HUDEP-2 (cell line): ENCODE measurements around the gene UBE3D.
A peak's percentile ranks its signal among the peaks of the same experiment; 100 is the strongest.

Source experiments
- DNase-seq, 76 experiments: peaks; one replicate each; lab custom pipeline; 2025; ENCODE audit not compliant: unreplicated experiment in 76 of 76; lab: John Stamatoyannopoulos, UW

The UBE3D gene

GRCh38 chr6:83065511-83066192 is at the start of gene UBE3D:
UBE3D (minus strand) TSS chr6:83065841; CDS start chr6:83065718, 123 bp downstream.
- DNase-seq, result peak in 75 of 76 experiments; percentile 24 to 97 (median 88)

GRCh38 chr6:83114164-83114563 is 48.5 kb upstream of the UBE3D start:
- no peak for DNase-seq

GRCh38 chr6:83113258-83113657 is 47.6 kb upstream of the UBE3D start:
- DNase-seq, result no peak

GRCh38 chr6:83108378-83108777 is 42.7 kb upstream of the UBE3D start:
- DNase-seq, result no peak

- no peak for DNase-seq
Observed at GRCh38 chr6:83098589-83098988, 32.9 kb upstream of the UBE3D start.

- no peak for DNase-seq
Observed at GRCh38 chr6:83097675-83098074, 32.0 kb upstream of the UBE3D start.

GRCh38 chr6:83097204-83097603 is 31.6 kb upstream of the UBE3D start:
- DNase-seq, result no peak

- no peak for DNase-seq
Observed at GRCh38 chr6:83096791-83097190, 31.1 kb upstream of the UBE3D start.

- no peak for DNase-seq
Observed at GRCh38 chr6:83092756-83093399, 27.2 kb upstream of the UBE3D start.

GRCh38 chr6:83086751-83087150 is 21.1 kb upstream of the UBE3D start:
- no peak for DNase-seq

- no peak for DNase-seq
Observed at GRCh38 chr6:83083476-83083875, 17.8 kb upstream of the UBE3D start.

- no peak for DNase-seq
Observed at GRCh38 chr6:83073615-83074014, 8.0 kb upstream of the UBE3D start.

- no peak for DNase-seq
Observed at GRCh38 chr6:83072726-83073125, 7.1 kb upstream of the UBE3D start.

GRCh38 chr6:83071707-83072106 is 6.1 kb upstream of the UBE3D start:
- no peak for DNase-seq

- peak in 4 of 76 experiments; percentile 7 to 38 (median 18) for DNase-seq
Observed at GRCh38 chr6:83071023-83071422, 5.4 kb upstream of the UBE3D start.

- no peak for DNase-seq
Observed at GRCh38 chr6:83069633-83070032, 4.0 kb upstream of the UBE3D start.

GRCh38 chr6:83068616-83069015 is 3.0 kb upstream of the UBE3D start:
- no peak for DNase-seq

- peak in 74 of 76 experiments; percentile 77 to 99 (median 96) for DNase-seq
Observed at GRCh38 chr6:83067448-83068439, 2.1 kb upstream of the UBE3D start, which contains the start of gene DOP1A. DOP1A (plus strand) TSS chr6:83067671; CDS start chr6:83096978, 29,307 bp downstream.

- no peak for DNase-seq
Observed at GRCh38 chr6:83062225-83062624, 3.4 kb downstream of the UBE3D start.

- DNase-seq, result no peak
Observed at GRCh38 chr6:83061190-83061589, 4.5 kb downstream of the UBE3D start.
